Stomach smooth muscle (tissue), 2 donors: ENCODE results near the gene CHST3.
"Not testable (repeated sequence)": the region's sequence is repeated elsewhere in the genome, so short reads cannot be mapped to it uniquely, and the experiment has no call there.

Experiments
- H3K27ac ChIP-seq: one replicate; pipeline ENCODE4 v1.7.0; 2013; ENCODE audit warnings: mild to moderate bottlenecking, low read length, inconsistent platforms
- H3K27me3 ChIP-seq, 2 donors: one replicate each; pipeline ENCODE4 v1.7.0; 2013; ENCODE audit warnings: low read length in 2 of 2; ENCODE audit not compliant: insufficient read depth in 2 of 2, control insufficient read depth in 1 of 2
- H3K36me3 ChIP-seq, 2 donors: one replicate each; pipeline ENCODE4 v1.7.0; 2013; ENCODE audit warnings: low read length in 2 of 2; ENCODE audit not compliant: control insufficient read depth in 2 of 2, insufficient read depth in 2 of 2
- H3K4me1 ChIP-seq: one replicate; pipeline ENCODE4 v1.7.0; 2013; ENCODE audit warnings: low read length; ENCODE audit not compliant: control insufficient read depth, insufficient read depth
- H3K4me3 ChIP-seq, 2 donors: one replicate each; pipeline ENCODE4 v1.7.0; 2013; ENCODE audit warnings: low read length in 2 of 2
- H3K9ac ChIP-seq, 2 donors: one replicate each; pipeline ENCODE4 v1.7.0; 2013; ENCODE audit warnings: low read length in 2 of 2, mild to moderate bottlenecking in 1 of 2
- H3K9me3 ChIP-seq, 2 donors: one replicate each; pipeline ENCODE4 v1.7.0; 2013; ENCODE audit warnings: low read length in 2 of 2; ENCODE audit not compliant: control insufficient read depth in 2 of 2
- donor health status: healthy.
- donor health status: Pancreatic carcinoma.

The CHST3 gene

GRCh38 chr10:71952745-71953144 lies 11.4 kb upstream of the CHST3 start:
- Histone ChIP-seq H3K4me3 (no peak overlapping the region), H3K9ac (no peak overlapping the region), H3K4me1 (peaks cover 2% of the 10 kb centered on the region), H3K27ac (no peak overlapping the region), H3K27me3 (no peaks in the 10 kb centered on the region), H3K36me3 (no peaks in the 10 kb centered on the region), H3K9me3 (peaks cover 0 to 7% of the 10 kb centered on the region in 2 donors)

- H3K4me3 ChIP-seq, result no peak overlapping the region
- peaks cover 5% of the 10 kb centered on the region for H3K4me1 ChIP-seq
- H3K9ac ChIP-seq, result no peak overlapping the region
- no peaks in the 10 kb centered on the region for H3K36me3 ChIP-seq
- no peaks in the 10 kb centered on the region for H3K27me3 ChIP-seq
- no peaks in the 10 kb centered on the region for H3K9me3 ChIP-seq
- no peak overlapping the region for H3K27ac ChIP-seq
Measured at GRCh38 chr10:71957546-71958275, 6.5 kb upstream of the CHST3 start.

- Histone ChIP-seq H3K27ac (no peak overlapping the region), H3K9ac (no peak overlapping the region), H3K27me3 (no peaks in the 10 kb centered on the region), H3K4me3 (no peak overlapping the region), H3K36me3 (no peaks in the 10 kb centered on the region), H3K4me1 (peaks cover 17% of the 10 kb centered on the region), H3K9me3 (no peaks in the 10 kb centered on the region)
Measured at GRCh38 chr10:71959526-71959925, 4.7 kb upstream of the CHST3 start.

GRCh38 chr10:71961831-71962230 lies 2.4 kb upstream of the CHST3 start:
- Histone ChIP-seq H3K36me3 (no peaks in the 10 kb centered on the region), H3K9me3 (no peaks in the 10 kb centered on the region), H3K9ac (no peak overlapping the region), H3K4me3 (no peak overlapping the region), H3K4me1 (peaks cover 37% of the 10 kb centered on the region), H3K27me3 (no peaks in the 10 kb centered on the region), H3K27ac (no peak overlapping the region)

GRCh38 chr10:71962901-71963300 lies 1.3 kb upstream of the CHST3 start:
- Histone ChIP-seq H3K27me3 (no peaks in the 10 kb centered on the region), H3K9ac (peak overlapping the region; percentile 2 to 91), H3K9me3 (no peaks in the 10 kb centered on the region), H3K36me3 (no peaks in the 10 kb centered on the region), H3K4me1 (peaks cover 39% of the 10 kb centered on the region), H3K27ac (peak overlapping the region; percentile 95), H3K4me3 (peak overlapping the region in 1 of 2 donors; percentile 96)

GRCh38 chr10:71963351-71964097 lies 671 bp upstream of the CHST3 start:
- H3K9me3 ChIP-seq, result no peaks in the 10 kb centered on the region
- no peaks in the 10 kb centered on the region for H3K36me3 ChIP-seq
- peak overlapping the region; percentile 61 to 91 for H3K9ac ChIP-seq
- peak overlapping the region; percentile 53 to 96 for H3K4me3 ChIP-seq
- peak overlapping the region; percentile 95 for H3K27ac ChIP-seq
- H3K27me3 ChIP-seq, result no peaks in the 10 kb centered on the region
- peaks cover 45% of the 10 kb centered on the region for H3K4me1 ChIP-seq

GRCh38 chr10:71964743-71965515 lies 734 bp downstream of the CHST3 start:
- H3K9me3 ChIP-seq, result no peaks in the 10 kb centered on the region
- no peaks in the 10 kb centered on the region for H3K27me3 ChIP-seq
- peak overlapping the region; percentile 61 to 91 for H3K9ac ChIP-seq
- H3K36me3 ChIP-seq, result no peaks in the 10 kb centered on the region
- peaks cover 58% of the 10 kb centered on the region for H3K4me1 ChIP-seq
- H3K4me3 ChIP-seq, result peak overlapping the region; percentile 85 to 96
- peak overlapping the region; percentile 95 for H3K27ac ChIP-seq

GRCh38 chr10:71965623-71966022 lies 1.4 kb downstream of the CHST3 start:
- Histone ChIP-seq H3K9ac (peak overlapping the region; percentile 61 to 91), H3K36me3 (no peaks in the 10 kb centered on the region), H3K4me1 (peaks cover 65% of the 10 kb centered on the region), H3K4me3 (peak overlapping the region; percentile 85 to 96), H3K9me3 (no peaks in the 10 kb centered on the region), H3K27ac (peak overlapping the region; percentile 95), H3K27me3 (no peaks in the 10 kb centered on the region)

- no peaks in the 10 kb centered on the region for H3K9me3 ChIP-seq
- H3K27me3 ChIP-seq, result no peaks in the 10 kb centered on the region
- peak overlapping the region; percentile 95 for H3K27ac ChIP-seq
- no peaks in the 10 kb centered on the region for H3K36me3 ChIP-seq
- H3K9ac ChIP-seq, result peak overlapping the region; percentile 61 to 91
- H3K4me3 ChIP-seq, result peak overlapping the region; percentile 85 to 96
- H3K4me1 ChIP-seq, result peaks cover 72% of the 10 kb centered on the region
Measured at GRCh38 chr10:71966046-71967004, 2.1 kb downstream of the CHST3 start.

- H3K36me3 ChIP-seq, H3K9me3 ChIP-seq, H3K27me3 ChIP-seq, H3K27ac ChIP-seq, H3K4me3 ChIP-seq, H3K9ac ChIP-seq: not testable (repeated sequence)
- peaks cover 84% of the 10 kb centered on the region for H3K4me1 ChIP-seq
Measured at GRCh38 chr10:71967958-71968357, 3.8 kb downstream of the CHST3 start.
